Mesenchymal stem cell (in vitro differentiated cells and primary cell): ENCODE data around the gene NTRK3.

Experiments used
- DNase-seq: peaks from one replicate; pipeline ENCODE4 v3.0.0-alpha.2; 2013
- H2AFZ ChIP-seq: one replicate; pipeline ENCODE4 v1.6.1; 2013; ENCODE audit warnings: low read depth, mild to moderate bottlenecking, control low read depth, inconsistent platforms, low read length, moderate library complexity
- H2AK5ac ChIP-seq: 2 replicates; pipeline ENCODE4 v1.6.1; 2013; ENCODE audit warnings: low read length, moderate library complexity, mild to moderate bottlenecking, inconsistent platforms; ENCODE audit not compliant: severe bottlenecking
- H2BK120ac ChIP-seq: one replicate; pipeline ENCODE4 v1.6.1; 2013; ENCODE audit warnings: low read depth, mild to moderate bottlenecking, inconsistent platforms, low read length, moderate library complexity
- H2BK12ac ChIP-seq, 2 experiments: one replicate each; pipeline ENCODE4 v1.6.1; 2013; ENCODE audit warnings: inconsistent platforms in 2 of 2, low read length in 2 of 2, mild to moderate bottlenecking in 2 of 2, moderate library complexity in 2 of 2, control low read depth in 1 of 2
- H2BK15ac ChIP-seq: one replicate; pipeline ENCODE4 v1.6.1; 2013; ENCODE audit warnings: mild to moderate bottlenecking, low read depth, inconsistent platforms; ENCODE audit not compliant: poor library complexity, severe bottlenecking
- H2BK5ac ChIP-seq: 2 replicates; pipeline ENCODE4 v1.6.1; 2013; ENCODE audit warnings: low read depth, mild to moderate bottlenecking, low read length, control low read depth, inconsistent platforms; ENCODE audit not compliant: poor library complexity, severe bottlenecking
- H3K14ac ChIP-seq, 2 experiments: one replicate each; pipeline ENCODE4 v1.6.1; 2013; ENCODE audit warnings: inconsistent platforms in 2 of 2, low read length in 2 of 2, control low read depth in 1 of 2, mild to moderate bottlenecking in 1 of 2, moderate library complexity in 1 of 2
- H3K18ac ChIP-seq, 2 experiments: one replicate each; pipeline ENCODE4 v1.6.1; 2013; ENCODE audit warnings: inconsistent platforms in 2 of 2, low read length in 2 of 2, control low read depth in 1 of 2, low read depth in 1 of 2, mild to moderate bottlenecking in 1 of 2
- H3K23ac ChIP-seq, 2 experiments: one replicate each; pipeline ENCODE4 v1.6.1; 2013; ENCODE audit warnings: inconsistent platforms in 2 of 2, low read length in 2 of 2, mild to moderate bottlenecking in 2 of 2, moderate library complexity in 2 of 2, control low read depth in 1 of 2
- H3K27ac ChIP-seq: 2 replicates; pipeline ENCODE4 v1.5.1; 2013; ENCODE audit warnings: mild to moderate bottlenecking, moderate library complexity, low read length, control low read depth, inconsistent platforms; ENCODE audit not compliant: poor library complexity, severe bottlenecking
- H3K27me3 ChIP-seq, 2 experiments: 2 replicates each; pipeline versions ENCODE4 v1.6.1 to v1.7.0; 2013; ENCODE audit warnings: low read length in 2 of 2, mild to moderate bottlenecking in 2 of 2, moderate library complexity in 2 of 2, control low read depth in 1 of 2, inconsistent platforms in 1 of 2; ENCODE audit not compliant: control insufficient read depth in 1 of 2, insufficient read depth in 1 of 2
- H3K36me3 ChIP-seq, 2 experiments: 2 replicates each; pipeline versions ENCODE4 v1.6.1 to v1.7.0; 2013; ENCODE audit warnings: low read length in 2 of 2, control low read depth in 1 of 2, inconsistent platforms in 1 of 2, low read depth in 1 of 2, mild to moderate bottlenecking in 1 of 2; ENCODE audit not compliant: insufficient read depth in 2 of 2, control insufficient read depth in 1 of 2
- H3K4ac ChIP-seq, 2 experiments: one replicate each; pipeline ENCODE4 v1.6.1; 2013; ENCODE audit warnings: inconsistent platforms in 2 of 2, low read length in 2 of 2, mild to moderate bottlenecking in 2 of 2, moderate library complexity in 2 of 2, control low read depth in 1 of 2, low read depth in 1 of 2
- H3K4me1 ChIP-seq: 2 replicates; pipeline ENCODE4 v1.6.1; 2013; ENCODE audit warnings: low read depth, low read length, control low read depth; ENCODE audit not compliant: control insufficient read depth, insufficient read depth
- H3K4me2 ChIP-seq: 2 replicates; pipeline ENCODE4 v1.6.1; 2013; ENCODE audit warnings: low read length, mild to moderate bottlenecking, inconsistent platforms; ENCODE audit not compliant: poor library complexity, severe bottlenecking
- H3K4me3 ChIP-seq, 2 experiments: 2 replicates each; pipeline versions ENCODE4 v1.5.1 to v1.7.0; 2013; ENCODE audit warnings: low read length in 2 of 2, mild to moderate bottlenecking in 2 of 2, control low read depth in 1 of 2, low read depth in 1 of 2; ENCODE audit not compliant: insufficient read depth in 1 of 2
- H3K79me1 ChIP-seq: replicated peaks from 2 replicates; pipeline ENCODE4 v1.6.1; 2013; ENCODE audit warnings: mild to moderate bottlenecking, control low read depth, low read length, inconsistent platforms; ENCODE audit not compliant: poor library complexity, severe bottlenecking
- H3K9ac ChIP-seq: 2 replicates; pipeline ENCODE4 v1.7.0; 2013; ENCODE audit warnings: mild to moderate bottlenecking, low read length, moderate library complexity
- H3K9me3 ChIP-seq: 2 replicates; pipeline ENCODE4 v1.7.0; 2013; ENCODE audit warnings: mild to moderate bottlenecking, low read length; ENCODE audit not compliant: control insufficient read depth
- H4K8ac ChIP-seq: one replicate; pipeline ENCODE4 v1.6.1; 2013; ENCODE audit warnings: inconsistent platforms, mild to moderate bottlenecking, low read length, moderate library complexity
- H4K91ac ChIP-seq: one replicate; pipeline ENCODE4 v1.6.1; 2013; ENCODE audit warnings: mild to moderate bottlenecking, low read length, inconsistent platforms
- WGBS: methylation state at CpG from one replicate; pipeline ENCODE4 v1.1.7; 2013; ENCODE audit warnings: mixed read lengths; 5-methylcytosine and 5-hydroxymethylcytosine counted together

NTRK3 gene

DNA sequence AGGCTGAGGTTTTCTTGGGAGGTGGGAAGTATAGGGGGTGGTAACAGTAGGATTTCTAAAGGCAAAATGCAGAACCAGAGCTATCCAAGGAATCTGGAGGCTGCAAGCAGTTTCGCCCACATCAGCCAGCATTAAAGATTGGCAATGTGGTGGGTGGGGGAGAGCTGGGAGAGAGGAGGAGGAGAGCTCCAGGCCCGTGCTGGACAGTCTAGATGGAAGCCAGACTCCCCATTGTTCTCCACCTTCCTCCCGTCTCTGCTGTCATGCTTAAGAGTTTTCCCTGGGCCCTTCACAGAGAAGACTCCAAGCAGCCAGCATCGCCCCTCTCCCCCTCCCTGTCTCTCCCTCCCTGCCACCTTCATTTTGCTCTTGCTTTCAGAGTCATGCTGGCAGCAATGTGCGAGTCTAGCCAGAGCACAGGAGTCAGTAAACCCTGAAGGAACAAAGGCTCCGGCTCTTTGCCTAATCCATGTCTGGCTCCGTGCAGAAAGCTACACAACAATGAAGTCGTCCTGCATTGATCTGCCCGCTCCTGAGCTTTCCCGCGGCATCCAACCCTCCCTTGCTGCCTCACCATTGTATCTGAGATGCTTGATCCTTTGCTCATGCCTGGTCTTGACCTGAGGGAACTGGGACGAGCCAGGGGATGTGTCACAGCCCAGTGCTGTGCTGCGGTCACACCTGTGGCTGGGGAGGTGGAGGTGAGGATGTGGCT lies 282.9 kb downstream of the NTRK3 start:
- no peak overlapping the region for H2AFZ ChIP-seq
- H3K4ac ChIP-seq: no peak overlapping the region
- 69% methylated on average over 13 of the region's 13 CpGs for WGBS
- no peak overlapping the region for H3K14ac ChIP-seq
- H2BK15ac ChIP-seq: no peak overlapping the region
- H4K8ac ChIP-seq: no peak overlapping the region
- no peak overlapping the region for H4K91ac ChIP-seq
- H3K27ac ChIP-seq: no peak overlapping the region
- H2BK5ac ChIP-seq: no peak overlapping the region
- no peaks in the 10 kb centered on the region for H3K27me3 ChIP-seq
- peak overlapping the region in 1 of 2 experiments; percentile 38 for H3K23ac ChIP-seq
- H3K79me1 ChIP-seq: no peaks in the 10 kb centered on the region
- no peak overlapping the region for H3K18ac ChIP-seq
- no peak overlapping the region for H3K4me3 ChIP-seq
- no peak overlapping the region for H2BK120ac ChIP-seq
- H3K9ac ChIP-seq: no peak overlapping the region
- H3K9me3 ChIP-seq: peaks cover 8% of the 10 kb centered on the region
- H3K36me3 ChIP-seq: no peaks in the 10 kb centered on the region
- no peak overlapping the region for H2AK5ac ChIP-seq
- no peak for DNase-seq
- no peaks in the 10 kb centered on the region for H3K4me1 ChIP-seq
- no peak overlapping the region for H2BK12ac ChIP-seq
- no peak overlapping the region for H3K4me2 ChIP-seq

DNA sequence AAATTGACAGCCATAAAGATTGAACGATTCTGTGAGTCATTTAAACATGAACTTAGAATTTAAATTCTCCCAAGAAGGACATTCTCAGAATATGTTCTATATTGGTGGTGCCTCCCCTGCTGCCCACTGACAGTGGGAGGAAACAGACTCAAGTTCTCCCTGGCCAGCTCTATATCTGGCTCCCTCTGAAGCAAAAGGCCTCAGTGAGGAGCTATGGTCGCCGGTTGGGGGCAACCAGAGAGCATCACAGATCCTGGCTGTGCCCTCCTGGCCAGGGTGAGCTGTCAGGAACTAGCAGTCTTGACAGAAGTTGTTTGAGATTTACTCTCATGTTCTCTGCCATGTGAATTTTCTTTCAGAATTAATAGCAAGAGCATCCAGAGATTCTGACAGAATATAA lies 285.5 kb downstream of the NTRK3 start:
- Histone ChIP-seq H3K9me3 (peaks cover 8% of the 10 kb centered on the region), H3K4ac (no peak overlapping the region), H4K91ac (no peak overlapping the region), H3K23ac (no peak overlapping the region), H3K4me1 (no peaks in the 10 kb centered on the region), H3K36me3 (no peaks in the 10 kb centered on the region), H3K4me2 (no peak overlapping the region), H2BK12ac (no peak overlapping the region), H2BK15ac (no peak overlapping the region), H2AFZ (no peak overlapping the region), H3K4me3 (no peak overlapping the region), H3K27ac (no peak overlapping the region), H3K18ac (no peak overlapping the region), H3K27me3 (no peaks in the 10 kb centered on the region), H3K9ac (no peak overlapping the region), H4K8ac (no peak overlapping the region), H3K79me1 (no peaks in the 10 kb centered on the region), H2BK120ac (no peak overlapping the region), H2BK5ac (no peak overlapping the region), H2AK5ac (no peak overlapping the region), H3K14ac (no peak overlapping the region)
- DNase-seq: no peak
- WGBS: 73% methylated on average over 2 of the region's 3 CpGs

DNA sequence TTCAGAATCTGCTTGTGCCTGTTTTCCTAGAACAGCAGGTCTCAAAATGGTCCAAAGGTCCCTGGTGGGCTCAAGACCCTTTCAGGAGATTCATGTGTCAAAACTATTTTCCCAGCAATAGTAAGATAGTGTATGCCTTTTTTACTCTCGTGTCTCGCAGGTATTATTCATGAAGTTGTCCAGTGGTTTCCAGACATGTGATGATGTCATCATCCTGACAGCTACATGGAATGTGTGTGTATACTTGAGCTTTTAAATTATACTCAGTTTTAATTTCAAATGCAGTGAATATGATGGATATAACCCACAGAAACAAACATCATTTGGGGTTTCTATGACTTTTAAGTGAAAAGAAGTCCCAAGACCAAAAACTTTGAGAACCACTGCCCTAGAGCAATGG lies 288.6 kb downstream of the NTRK3 start:
- no peak overlapping the region for H4K91ac ChIP-seq
- H3K79me1 ChIP-seq: no peaks in the 10 kb centered on the region
- H3K36me3 ChIP-seq: no peaks in the 10 kb centered on the region
- no peak overlapping the region for H3K27ac ChIP-seq
- no peak overlapping the region for H2AK5ac ChIP-seq
- H2BK15ac ChIP-seq: no peak overlapping the region
- no peaks in the 10 kb centered on the region for H3K4me1 ChIP-seq
- no peak overlapping the region for H2AFZ ChIP-seq
- H3K4me2 ChIP-seq: no peak overlapping the region
- H3K23ac ChIP-seq: no peak overlapping the region
- H3K9me3 ChIP-seq: peaks cover under 1% of the 10 kb centered on the region
- DNase-seq: no peak
- no peak overlapping the region for H3K9ac ChIP-seq
- H3K18ac ChIP-seq: no peak overlapping the region
- H2BK12ac ChIP-seq: no peak overlapping the region
- WGBS: 70% methylated on average over 2 of the region's 2 CpGs
- H4K8ac ChIP-seq: no peak overlapping the region
- no peaks in the 10 kb centered on the region for H3K27me3 ChIP-seq
- no peak overlapping the region for H3K4me3 ChIP-seq
- H3K4ac ChIP-seq: no peak overlapping the region
- no peak overlapping the region for H2BK120ac ChIP-seq
- no peak overlapping the region for H2BK5ac ChIP-seq
- H3K14ac ChIP-seq: no peak overlapping the region

DNA sequence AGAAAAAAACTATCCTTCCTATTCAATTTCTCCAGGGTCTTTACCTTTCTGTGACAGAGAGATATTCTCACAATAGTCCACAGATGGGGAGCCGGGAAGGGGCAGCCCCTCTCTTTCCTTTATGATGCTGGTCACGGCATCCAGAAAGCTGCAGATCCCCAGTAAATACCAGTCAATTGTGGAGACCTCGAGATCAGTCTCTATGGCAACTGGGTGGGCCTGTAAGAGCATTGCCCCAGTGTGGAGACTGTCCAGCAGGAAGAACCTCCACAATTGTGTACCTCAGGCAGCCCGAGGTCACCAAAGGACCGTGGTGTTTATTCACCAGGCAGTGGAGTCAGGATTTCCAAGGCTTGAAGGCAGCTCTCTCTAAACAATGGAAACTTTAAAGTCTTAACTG lies 291.2 kb downstream of the NTRK3 start:
- Histone ChIP-seq H3K27ac (no peak overlapping the region), H2BK15ac (no peak overlapping the region), H4K91ac (no peak overlapping the region), H3K14ac (no peak overlapping the region), H3K23ac (no peak overlapping the region), H3K4ac (no peak overlapping the region), H2AFZ (no peak overlapping the region), H3K4me2 (no peak overlapping the region), H3K36me3 (no peaks in the 10 kb centered on the region), H3K4me3 (no peak overlapping the region), H3K27me3 (no peaks in the 10 kb centered on the region), H4K8ac (no peak overlapping the region), H3K9me3 (no peaks in the 10 kb centered on the region), H2BK5ac (no peak overlapping the region), H3K9ac (no peak overlapping the region), H2BK12ac (no peak overlapping the region), H3K18ac (no peak overlapping the region), H2BK120ac (no peak overlapping the region), H3K4me1 (no peaks in the 10 kb centered on the region), H2AK5ac (no peak overlapping the region), H3K79me1 (no peaks in the 10 kb centered on the region)
- 77% methylated on average over 5 of the region's 5 CpGs for WGBS
- DNase-seq: no peak
